Cardiac muscle cell (in vitro differentiated cells and primary cell): Measurements from ENCODE around the gene OR5K2. TPM values are rescaled to one million over a fixed set of nuclear protein-coding genes. Genes with fewer than 3 reads are reported as not detected.

ENCODE experiments used
- DNase-seq, 2 donors: peaks; one replicate each; pipeline versions ENCODE4 v3.0.0 to v3.0.0-alpha.2; 2010 to 2017; ENCODE audit warnings: low read depth in 1 of 2, low spot score in 1 of 2
- H3K27ac ChIP-seq: fragments of 200-600 bp; sonication (generic); 2 replicates; pipeline ENCODE4 v1.5.1; 2016
- H3K27me3 ChIP-seq: fragments of 200-600 bp; sonication (generic); 2 replicates; pipeline ENCODE4 v1.6.0; 2016; ENCODE audit warnings: control low read depth
- H3K36me3 ChIP-seq: fragments of 200-600 bp; sonication (generic); 2 replicates; pipeline ENCODE4 v1.5.1; 2016; ENCODE audit warnings: control low read depth
- H3K4me1 ChIP-seq: fragments of 200-600 bp; sonication (generic); 2 replicates; pipeline ENCODE4 v1.8.1; 2017; ENCODE audit warnings: low read depth, mild to moderate bottlenecking, mixed run types
- H3K4me3 ChIP-seq: fragments of 200-600 bp; sonication (generic); 2 replicates; pipeline ENCODE4 v1.5.1; 2016; ENCODE audit warnings: mild to moderate bottlenecking
- H3K9me3 ChIP-seq: fragments of 200-600 bp; sonication (generic); 2 replicates; pipeline ENCODE4 v1.5.1; 2017; ENCODE audit warnings: low read depth, mild to moderate bottlenecking, control low read depth
- CTCF ChIP-seq: IDR thresholded peaks from 2 replicates; pipeline ENCODE4 v1.5.1; 2012; ENCODE audit warnings: low read depth, mild to moderate bottlenecking, low read length
- polyA plus RNA-seq: library from polyadenylated mRNA; unstranded; fragments of >200 nt; fragmentation: Nextera tagmentation; extraction: Ambion mirVana; gene quantifications from 2 replicates; pipeline ENCODE4 v1.2.1, GENCODE V29; 2016
- total RNA-seq: library from RNA; depleted of rRNA; stranded (reverse); fragments of >200 nt; gene quantifications from 2 replicates; pipeline ENCODE4 v1.2.3, GENCODE V29; 2016

Gene OR5K2
- total and polyA plus RNA-seq, 2 experiments from 2014 or later, result not detected

- no peaks in the 10 kb centered on the region for H3K4me1 ChIP-seq
- H3K4me3 ChIP-seq, result no peak overlapping the region
- no peaks in the 10 kb centered on the region for H3K27me3 ChIP-seq
- H3K27ac ChIP-seq, result no peak overlapping the region
- no peak for DNase-seq
- no peaks in the 10 kb centered on the region for H3K9me3 ChIP-seq
- H3K36me3 ChIP-seq, result no peaks in the 10 kb centered on the region
- TF ChIP-seq CTCF, result no peak
These were observed 39.9 kb upstream of the OR5K2 start for GRCh38 chr3:98457543-98457942.

GRCh38 chr3:98460220-98460619 is 37.3 kb upstream of the OR5K2 start:
- TF ChIP-seq CTCF, result no peak
- H3K27ac ChIP-seq, result no peak overlapping the region

GRCh38 chr3:98462901-98463300 is 34.6 kb upstream of the OR5K2 start, which contains the start of gene OR5K1:
Gene OR5K1, plus strand, starts transcription at chr3:98463201. Its CDS starts 6,376 bp downstream, at chr3:98469577.
- no peaks in the 10 kb centered on the region for H3K36me3 ChIP-seq
- H3K4me3 ChIP-seq, result no peak within 1 kb of the TSS
- H3K9me3 ChIP-seq, result no peaks in the 10 kb centered on the region
- no peak for TF ChIP-seq CTCF
- no peak for DNase-seq
- H3K27me3 ChIP-seq, result no peaks in the 10 kb centered on the region
- no peaks in the 10 kb centered on the region for H3K4me1 ChIP-seq
- H3K27ac ChIP-seq, result no peak within 1 kb of the TSS

More at GRCh38 chr3:98460220-98460619, 37.3 kb upstream of the OR5K2 start:
- H3K4me1 ChIP-seq, result no peaks in the 10 kb centered on the region
- H3K36me3 ChIP-seq, result no peaks in the 10 kb centered on the region
- H3K27me3 ChIP-seq, result no peaks in the 10 kb centered on the region
- H3K9me3 ChIP-seq, result no peaks in the 10 kb centered on the region
- H3K4me3 ChIP-seq, result no peak overlapping the region
- DNase-seq, result no peak

GRCh38 chr3:98482717-98483482 is 14.6 kb upstream of the OR5K2 start:
- Histone ChIP-seq H3K4me1 (no peaks in the 10 kb centered on the region), H3K27ac (no peak overlapping the region), H3K36me3 (no peaks in the 10 kb centered on the region), H3K27me3 (no peaks in the 10 kb centered on the region), H3K4me3 (no peak overlapping the region), H3K9me3 (no peaks in the 10 kb centered on the region)
- no peak for DNase-seq
- no peak for TF ChIP-seq CTCF

- no peak for DNase-seq
- Histone ChIP-seq H3K9me3 (no peaks in the 10 kb centered on the region), H3K4me1 (no peaks in the 10 kb centered on the region), H3K36me3 (no peaks in the 10 kb centered on the region), H3K4me3 (no peak overlapping the region), H3K27me3 (no peaks in the 10 kb centered on the region), H3K27ac (no peak overlapping the region)
- no peak for TF ChIP-seq CTCF
These were observed 13.9 kb upstream of the OR5K2 start for GRCh38 chr3:98483626-98484025.
